NCI-H345 treated with DMSO at 0.1 percent for 48 hours (cell line): ENCODE results near the gene KLC4.
A peak's percentile ranks its signal among the peaks of the same experiment; 100 is the strongest.
"Not testable (repeated sequence)": the region's sequence is repeated elsewhere in the genome, so short reads cannot be mapped to it uniquely, and the experiment has no call there.

Experiments
- DNase-seq: peaks from one replicate; lab custom pipeline; 2025; ENCODE audit not compliant: unreplicated experiment; lab: John Stamatoyannopoulos, UW

The KLC4 gene

GRCh38 chr6:43090559-43090956 lies 31.1 kb downstream of the KLC4 start:
- no peak for DNase-seq

GRCh38 chr6:43091020-43091419 lies 31.6 kb downstream of the KLC4 start:
- no peak for DNase-seq

- no peak for DNase-seq
Measured at GRCh38 chr6:43091436-43091991, 32.1 kb downstream of the KLC4 start.

- no peak for DNase-seq
Measured at GRCh38 chr6:43092635-43093034, 33.2 kb downstream of the KLC4 start.

GRCh38 chr6:43093436-43094289 lies 34.2 kb downstream of the KLC4 start:
- no peak for DNase-seq

- DNase-seq = no peak
Measured at GRCh38 chr6:43095939-43096338, 36.5 kb downstream of the KLC4 start.

- DNase-seq = no peak
Measured at GRCh38 chr6:43096451-43097097, 37.1 kb downstream of the KLC4 start.

GRCh38 chr6:43097098-43097489 lies 37.7 kb downstream of the KLC4 start:
- no peak for DNase-seq

- no peak for DNase-seq
Measured at GRCh38 chr6:43097502-43097901, 38.1 kb downstream of the KLC4 start.

- DNase-seq = no peak
Measured at GRCh38 chr6:43101497-43101896, 42.1 kb downstream of the KLC4 start.

GRCh38 chr6:43103253-43103876 lies 43.9 kb downstream of the KLC4 start:
- DNase-seq = no peak

GRCh38 chr6:43105538-43106222 lies 46.2 kb downstream of the KLC4 start:
- DNase-seq = no peak

- DNase-seq = no peak
Measured at GRCh38 chr6:43107344-43108062, 48.1 kb downstream of the KLC4 start.

- DNase-seq = peak; percentile 88
Measured at GRCh38 chr6:43113431-43114260, 54.2 kb downstream of the KLC4 start.

- no peak for DNase-seq
Measured at GRCh38 chr6:43115365-43115764, 55.9 kb downstream of the KLC4 start.

GRCh38 chr6:43117466-43117865 lies 58.0 kb downstream of the KLC4 start:
- DNase-seq = not testable (repeated sequence)

- no peak for DNase-seq
Measured at GRCh38 chr6:43119482-43119881, 60.1 kb downstream of the KLC4 start.

GRCh38 chr6:43120101-43120763 lies 60.8 kb downstream of the KLC4 start:
- no peak for DNase-seq
